Loucy (cell line): ENCODE measurements around the gene PPP1R16B.

Source experiments
- H2AFZ ChIP-seq: fragments of 200-600 bp; sonication (generic); 2 replicates; pipeline ENCODE4 v1.6.0; 2016; ENCODE audit warnings: antibody characterized with exemption, mild to moderate bottlenecking, low read length, moderate library complexity
- H3F3A ChIP-seq: fragments of 200-600 bp; 2 replicates; pipeline ENCODE4 v1.6.0; 2016; ENCODE audit warnings: antibody characterized with exemption, low read depth, mild to moderate bottlenecking
- H3K27me3 ChIP-seq: fragments of 200-600 bp; sonication (generic); 2 replicates; pipeline ENCODE4 v1.6.1; 2014; ENCODE audit warnings: low read length, mild to moderate bottlenecking; ENCODE audit not compliant: insufficient read depth, poor library complexity, severe bottlenecking
- H3K36me3 ChIP-seq: fragments of 200-600 bp; sonication (generic); 2 replicates; pipeline ENCODE4 v1.6.1; 2016; ENCODE audit warnings: low read length; ENCODE audit not compliant: insufficient read depth
- H3K4me1 ChIP-seq: fragments of 200-600 bp; sonication (generic); 2 replicates; pipeline ENCODE4 v1.5.1; 2014; ENCODE audit warnings: low read length, mild to moderate bottlenecking; ENCODE audit not compliant: insufficient read depth, poor library complexity, severe bottlenecking
- H3K4me2 ChIP-seq: fragments of 200-600 bp; sonication (generic); 2 replicates; pipeline ENCODE4 v1.6.0; 2014; ENCODE audit warnings: antibody characterized with exemption, low read length, low read depth, mild to moderate bottlenecking; ENCODE audit not compliant: poor library complexity, severe bottlenecking
- H3K4me3 ChIP-seq: fragments of 200-600 bp; sonication (generic); 2 replicates; pipeline ENCODE4 v1.5.1; 2014; ENCODE audit warnings: low read length, mild to moderate bottlenecking, mixed read lengths; ENCODE audit not compliant: poor library complexity, severe bottlenecking
- H3K79me2 ChIP-seq: fragments of 200-600 bp; sonication (generic); 2 replicates; pipeline ENCODE4 v1.6.1; 2014; ENCODE audit warnings: low read length; ENCODE audit not compliant: insufficient read depth
- H3K9ac ChIP-seq: fragments of 200-600 bp; sonication (generic); 2 replicates; pipeline ENCODE4 v1.6.0; 2014; ENCODE audit warnings: mild to moderate bottlenecking, low read depth, low read length, moderate library complexity; ENCODE audit not compliant: poor library complexity, severe bottlenecking
- H3K9me2 ChIP-seq: fragments of 200-600 bp; sonication (generic); replicated peaks from 2 replicates; pipeline ENCODE4 v1.6.1; 2016; ENCODE audit warnings: low read depth, low read length, mixed read lengths
- H3K9me3 ChIP-seq: fragments of 200-600 bp; sonication (generic); 2 replicates; pipeline ENCODE4 v1.6.1; 2014; ENCODE audit warnings: mild to moderate bottlenecking, antibody characterized with exemption, low read length, low read depth; ENCODE audit not compliant: insufficient read depth
- H4K20me1 ChIP-seq: fragments of 200-600 bp; sonication (generic); 2 replicates; pipeline ENCODE4 v1.6.0; 2014; ENCODE audit warnings: antibody characterized with exemption, low read length, mild to moderate bottlenecking; ENCODE audit not compliant: insufficient read depth, poor library complexity, severe bottlenecking
- CTCF ChIP-seq: fragments of 200-600 bp; sonication (generic); conservative IDR thresholded peaks from 2 replicates; pipeline ENCODE4 v1.5.1; 2014; ENCODE audit warnings: mild to moderate bottlenecking, antibody characterized with exemption, low read length
- EZH2phosphoT487 ChIP-seq: fragments of 200-600 bp; IDR thresholded peaks from 2 replicates; pipeline ENCODE4 v1.6.1; 2018; ENCODE audit warnings: antibody characterized with exemption, mild to moderate bottlenecking, moderate library complexity, borderline replicate concordance

PPP1R16B gene

GRCh38 chr20:38774167-38774566 lies 31.3 kb upstream of the PPP1R16B start:
- Histone ChIP-seq H2AFZ (no peak overlapping the region), H3K9me2 (no peaks in the 10 kb centered on the region), H3K4me3 (no peak overlapping the region), H3F3A (no peaks in the 10 kb centered on the region), H3K27me3 (no peaks in the 10 kb centered on the region), H3K9ac (no peak overlapping the region), H3K79me2 (no peaks in the 10 kb centered on the region), H3K4me1 (no peaks in the 10 kb centered on the region), H4K20me1 (no peaks in the 10 kb centered on the region), H3K4me2 (no peak overlapping the region), H3K9me3 (no peaks in the 10 kb centered on the region), H3K36me3 (peaks cover 31% of the 10 kb centered on the region)
- no peak for TF ChIP-seq EZH2phosphoT487
- no peak for TF ChIP-seq CTCF

GRCh38 chr20:38776363-38776762 lies 29.1 kb upstream of the PPP1R16B start:
- Histone ChIP-seq H4K20me1 (no peaks in the 10 kb centered on the region), H3K4me3 (no peak overlapping the region), H2AFZ (no peak overlapping the region), H3K9ac (no peak overlapping the region), H3F3A (no peaks in the 10 kb centered on the region), H3K9me3 (no peaks in the 10 kb centered on the region), H3K36me3 (peaks cover 27% of the 10 kb centered on the region), H3K9me2 (no peaks in the 10 kb centered on the region), H3K4me2 (no peak overlapping the region), H3K27me3 (no peaks in the 10 kb centered on the region), H3K4me1 (no peaks in the 10 kb centered on the region), H3K79me2 (no peaks in the 10 kb centered on the region)
- no peak for TF ChIP-seq CTCF
- TF ChIP-seq EZH2phosphoT487 = no peak

- no peak overlapping the region for H3K4me3 ChIP-seq
- TF ChIP-seq EZH2phosphoT487 (no peak), CTCF (no peak)
- no peaks in the 10 kb centered on the region for H3K79me2 ChIP-seq
- no peak overlapping the region for H2AFZ ChIP-seq
- no peaks in the 10 kb centered on the region for H3K4me1 ChIP-seq
- H3K27me3 ChIP-seq = no peaks in the 10 kb centered on the region
- H3K9me2 ChIP-seq = no peaks in the 10 kb centered on the region
- H3F3A ChIP-seq = no peaks in the 10 kb centered on the region
- no peak overlapping the region for H3K4me2 ChIP-seq
- H3K9me3 ChIP-seq = no peaks in the 10 kb centered on the region
- no peak overlapping the region for H3K9ac ChIP-seq
- no peaks in the 10 kb centered on the region for H4K20me1 ChIP-seq
- peaks cover 2% of the 10 kb centered on the region; the same call in 1 of the 2 replicates for H3K36me3 ChIP-seq
Measured at GRCh38 chr20:38779247-38780097, 26.0 kb upstream of the PPP1R16B start.
